ENCODE data around the gene ANKRD20A1. TPM values are rescaled to one million over a fixed set of nuclear protein-coding genes. Genes with fewer than 3 reads are reported as not detected.
"Not testable (repeated sequence)": the region's sequence is repeated elsewhere in the genome, so short reads cannot be mapped to it uniquely, and the experiment has no call there.

ANKRD20A1 gene
- under 1 TPM in 1 of 2 experiments, not detected in 1; 0.90 TPM for total RNA-seq

DNA sequence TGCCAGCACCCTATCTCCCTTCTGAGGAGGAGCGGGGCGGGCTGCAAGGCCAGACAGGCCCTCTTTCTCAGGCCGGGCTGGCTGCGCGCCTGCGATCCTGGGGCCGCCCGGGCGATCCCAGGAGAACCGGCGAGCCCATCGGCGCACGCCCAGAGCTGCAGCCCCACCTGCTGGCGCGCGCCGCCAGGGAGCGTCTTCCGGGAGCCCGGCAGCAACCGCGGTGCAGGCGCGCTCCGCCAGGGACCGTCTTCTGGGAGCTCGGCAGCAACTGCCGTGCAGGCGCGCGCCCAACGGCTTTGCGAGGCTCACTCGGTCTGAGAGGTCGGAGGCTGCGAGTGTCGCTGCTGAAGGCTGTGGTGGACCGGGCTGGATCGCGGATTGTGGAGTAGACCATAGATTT, at the start of gene ANKRD20A1:
Gene ANKRD20A1, plus strand, starts transcription at position 61 of the 400 bp plus-strand sequence. CDS start 496 bp downstream, outside the sequence.
- H3K9me3 Mint-ChIP-seq (ENCODE audit: low read depth); ATAC-seq; H3K4me3 Mint-ChIP-seq; H3K36me3 Mint-ChIP-seq (ENCODE audit: low read depth); CTCF ChIA-PET; intact Hi-C loops (cut with DNase I, micrococcal nuclease); POLR2A ChIA-PET; DNase-seq; H3K27ac Mint-ChIP-seq; H3K27me3 Mint-ChIP-seq; H3K4me1 Mint-ChIP-seq: not testable (repeated sequence)

DNA sequence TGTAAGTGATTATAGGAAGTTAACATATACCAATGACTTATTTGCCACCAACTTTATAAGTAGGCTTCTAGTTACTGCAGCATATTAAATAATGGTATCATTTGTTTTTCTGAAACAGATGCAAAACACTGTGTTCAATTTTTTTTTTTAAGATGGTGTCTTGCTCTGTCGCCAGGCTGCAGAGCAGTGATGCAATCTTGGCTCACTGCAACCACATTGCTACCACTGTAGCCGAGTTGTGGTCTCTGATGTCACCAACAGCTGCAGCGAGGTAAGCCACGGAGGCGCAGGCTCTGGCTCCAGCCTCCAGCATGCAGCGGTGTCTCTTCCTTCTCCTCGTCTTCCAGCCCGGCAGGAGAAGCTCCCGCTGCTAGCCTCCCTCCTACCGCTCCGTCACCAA, 26.6 kb upstream of the ANKRD20A1 start:
- H3K9me3 Mint-ChIP-seq (ENCODE audit: low read depth); H3K27me3 Mint-ChIP-seq; ATAC-seq; H3K4me3 Mint-ChIP-seq; CTCF ChIA-PET; H3K27ac Mint-ChIP-seq; H3K36me3 Mint-ChIP-seq (ENCODE audit: low read depth); POLR2A ChIA-PET; intact Hi-C loops (cut with DNase I, micrococcal nuclease); H3K4me1 Mint-ChIP-seq: not testable (repeated sequence)
- peak; percentile 17 for DNase-seq

Measured in activated CD4-positive, alpha-beta T cell treated with anti-CD3 and anti-CD28 coated beads for 36 hours (primary cell).